ENCODE results near the gene RSBN1L.

DNA sequence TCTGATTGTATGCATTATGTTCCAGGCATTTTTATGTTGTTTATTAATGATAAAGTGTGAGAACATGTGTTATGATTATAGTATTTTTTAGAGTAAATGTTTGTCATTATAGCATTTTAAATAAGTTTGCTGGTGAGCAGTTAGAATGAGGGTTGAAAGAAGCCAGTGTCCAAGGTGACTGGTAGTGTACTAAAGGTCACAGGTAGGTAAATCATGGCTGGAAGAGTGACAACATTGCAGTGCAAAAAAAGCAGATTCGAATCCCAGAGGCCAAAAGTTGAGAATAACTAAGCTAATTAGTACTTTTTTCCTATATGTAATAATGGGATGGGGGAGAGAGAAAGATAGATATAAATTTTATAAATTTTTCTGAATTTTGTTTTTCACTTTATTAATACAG lies 44.0 kb downstream of the RSBN1L start:
- TF ChIP-seq EP300 (IDR thresholded peaks at IDR 0.05) (no peak), RFX5 (IDR thresholded peaks at IDR 0.05) (no peak), MAZ (IDR thresholded peaks at IDR 0.05; ENCODE audit: borderline replicate concordance, low read depth, low read length) (no peak), TFCP2L1 (CRISPR knock-in tag; IDR thresholded peaks at IDR 0.05) (no peak), RAD21 (conservative IDR thresholded peaks at IDR 0.05 in 1 of 2, IDR thresholded peaks at IDR 0.05 in 1 of 2) (no peak), TP53 (CRISPR knock-in tag; IDR thresholded peaks at IDR 0.05) (no peak), POLR2A (IDR thresholded peaks at IDR 0.05; ENCODE audit: low read length) (no peak), CEBPB (IDR thresholded peaks at IDR 0.05) (no peak), EHMT2 (IDR thresholded peaks at IDR 0.05; ENCODE audit: low read depth) (no peak), HOXA7 (CRISPR knock-in tag; IDR thresholded peaks at IDR 0.05) (no peak)
- TF ChIP-seq, protein P1, sequence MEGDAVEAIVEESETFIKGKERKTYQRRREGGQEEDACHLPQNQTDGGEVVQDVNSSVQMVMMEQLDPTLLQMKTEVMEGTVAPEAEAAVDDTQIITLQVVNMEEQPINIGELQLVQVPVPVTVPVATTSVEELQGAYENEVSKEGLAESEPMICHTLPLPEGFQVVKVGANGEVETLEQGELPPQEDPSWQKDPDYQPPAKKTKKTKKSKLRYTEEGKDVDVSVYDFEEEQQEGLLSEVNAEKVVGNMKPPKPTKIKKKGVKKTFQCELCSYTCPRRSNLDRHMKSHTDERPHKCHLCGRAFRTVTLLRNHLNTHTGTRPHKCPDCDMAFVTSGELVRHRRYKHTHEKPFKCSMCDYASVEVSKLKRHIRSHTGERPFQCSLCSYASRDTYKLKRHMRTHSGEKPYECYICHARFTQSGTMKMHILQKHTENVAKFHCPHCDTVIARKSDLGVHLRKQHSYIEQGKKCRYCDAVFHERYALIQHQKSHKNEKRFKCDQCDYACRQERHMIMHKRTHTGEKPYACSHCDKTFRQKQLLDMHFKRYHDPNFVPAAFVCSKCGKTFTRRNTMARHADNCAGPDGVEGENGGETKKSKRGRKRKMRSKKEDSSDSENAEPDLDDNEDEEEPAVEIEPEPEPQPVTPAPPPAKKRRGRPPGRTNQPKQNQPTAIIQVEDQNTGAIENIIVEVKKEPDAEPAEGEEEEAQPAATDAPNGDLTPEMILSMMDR (IDR thresholded peaks at IDR 0.05), result no peak
- TF ChIP-seq, protein P2, sequence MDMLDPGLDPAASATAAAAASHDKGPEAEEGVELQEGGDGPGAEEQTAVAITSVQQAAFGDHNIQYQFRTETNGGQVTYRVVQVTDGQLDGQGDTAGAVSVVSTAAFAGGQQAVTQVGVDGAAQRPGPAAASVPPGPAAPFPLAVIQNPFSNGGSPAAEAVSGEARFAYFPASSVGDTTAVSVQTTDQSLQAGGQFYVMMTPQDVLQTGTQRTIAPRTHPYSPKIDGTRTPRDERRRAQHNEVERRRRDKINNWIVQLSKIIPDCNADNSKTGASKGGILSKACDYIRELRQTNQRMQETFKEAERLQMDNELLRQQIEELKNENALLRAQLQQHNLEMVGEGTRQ (IDR thresholded peaks at IDR 0.05), result no peak
